IPS-NIHi7 (cell line): Measurements from ENCODE around the gene HNRNPH1.

Experiments
- DNase-seq: peaks from one replicate; pipeline ENCODE4 v3.0.0; 2012; ENCODE audit warnings: mixed read lengths; ENCODE audit errors: extremely low spot score

The HNRNPH1 gene

DNA sequence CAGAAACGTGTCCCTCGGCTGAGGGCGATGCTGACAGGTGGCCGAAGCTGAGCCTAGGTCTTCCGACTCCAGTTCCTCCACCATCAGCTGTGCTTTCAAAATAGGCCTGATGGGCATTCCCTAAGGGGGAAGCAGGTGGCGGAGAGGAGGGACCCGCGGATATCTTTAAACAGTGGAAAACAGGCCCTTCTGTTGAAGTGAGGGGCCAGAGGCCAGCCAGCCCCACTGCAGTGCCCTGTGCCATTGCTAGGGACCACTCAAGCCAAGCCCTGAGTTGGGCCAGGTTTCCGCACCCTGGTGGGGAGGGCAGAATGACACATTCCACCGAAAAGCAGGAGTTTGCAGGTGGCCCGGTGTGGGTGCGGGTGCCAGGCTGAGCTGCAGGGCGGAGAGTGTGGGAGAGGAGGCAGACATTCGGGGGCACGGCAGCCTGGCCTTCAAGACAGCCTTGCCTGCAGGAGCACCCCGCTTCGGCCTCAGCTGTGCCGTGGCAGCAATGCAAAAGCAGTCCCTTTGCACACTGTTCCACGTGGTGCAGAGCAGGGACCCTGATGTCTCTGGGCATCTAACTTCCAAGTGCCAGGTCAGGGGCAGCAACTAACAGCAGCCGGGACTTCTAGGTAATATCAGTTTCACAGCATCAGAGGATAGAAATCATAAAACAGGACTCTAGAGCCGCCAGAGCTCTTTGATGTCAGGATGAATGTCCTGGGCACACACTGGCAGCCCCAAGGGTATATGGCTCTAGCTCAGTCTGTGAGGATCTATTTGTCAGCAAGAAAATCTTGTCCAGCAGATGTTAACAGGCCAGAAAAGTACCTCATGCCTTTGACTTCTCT, 17.2 kb downstream of the HNRNPH1 start:
- DNase-seq = no peak

DNA sequence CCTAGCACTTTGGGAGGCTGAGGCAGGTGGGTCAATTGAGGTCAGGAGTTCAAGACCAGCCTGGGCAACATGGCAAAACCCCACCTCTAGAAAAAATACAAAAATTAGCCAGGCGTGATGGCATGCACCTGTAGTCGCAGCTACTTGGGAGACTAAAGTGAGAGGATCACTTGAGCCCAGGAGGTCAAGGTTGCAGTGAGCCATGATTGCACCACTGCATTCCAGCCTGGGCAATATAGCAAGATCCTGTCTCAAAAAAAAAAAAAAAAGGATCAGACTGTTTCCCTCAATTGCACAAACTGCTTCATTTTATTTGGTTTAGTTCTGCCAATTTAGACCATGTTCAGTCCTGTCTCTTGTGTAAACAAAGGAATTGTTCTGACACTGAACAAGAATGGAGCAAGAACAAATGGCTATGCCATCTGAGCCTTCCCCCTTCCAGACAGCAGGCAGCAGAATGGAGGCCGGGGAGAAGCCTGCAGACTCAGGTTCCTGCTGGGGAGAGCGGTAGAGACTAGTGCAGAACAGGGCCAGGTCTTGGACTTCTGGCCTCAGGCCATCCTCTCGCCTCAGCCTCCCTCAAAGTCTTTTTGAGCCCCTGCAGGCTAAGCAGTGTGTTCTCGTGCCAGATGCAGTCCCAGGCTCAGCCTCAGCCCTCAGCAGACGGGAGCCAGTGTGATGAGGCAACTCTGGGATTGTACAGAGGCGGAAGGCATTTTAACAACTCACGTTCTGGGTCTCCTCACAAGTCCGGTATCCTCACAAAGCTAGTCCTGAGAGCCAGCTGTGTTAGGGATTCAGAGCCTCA, 18.2 kb downstream of the HNRNPH1 start:
- DNase-seq = no peak

DNA sequence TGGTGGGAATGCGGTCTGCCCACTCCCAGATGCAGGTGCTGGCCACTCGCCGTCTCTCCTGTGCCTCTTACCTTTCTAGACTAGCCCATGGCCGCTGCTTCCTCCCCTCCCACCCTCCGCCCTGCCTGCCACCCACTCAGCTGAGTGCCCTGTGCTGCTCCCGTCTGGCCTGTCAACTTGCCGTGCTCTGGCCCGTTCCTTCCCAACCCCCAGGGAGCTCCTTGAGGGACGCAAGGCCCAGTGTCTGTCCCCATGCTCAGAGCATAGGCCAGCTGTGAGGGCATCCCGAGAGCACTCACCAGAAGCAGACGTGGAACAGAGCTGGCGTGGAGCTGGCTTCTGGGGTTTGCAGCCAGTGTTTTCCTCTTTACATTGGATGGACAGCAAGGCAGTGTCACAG, 20.2 kb downstream of the HNRNPH1 start:
- no peak for DNase-seq

DNA sequence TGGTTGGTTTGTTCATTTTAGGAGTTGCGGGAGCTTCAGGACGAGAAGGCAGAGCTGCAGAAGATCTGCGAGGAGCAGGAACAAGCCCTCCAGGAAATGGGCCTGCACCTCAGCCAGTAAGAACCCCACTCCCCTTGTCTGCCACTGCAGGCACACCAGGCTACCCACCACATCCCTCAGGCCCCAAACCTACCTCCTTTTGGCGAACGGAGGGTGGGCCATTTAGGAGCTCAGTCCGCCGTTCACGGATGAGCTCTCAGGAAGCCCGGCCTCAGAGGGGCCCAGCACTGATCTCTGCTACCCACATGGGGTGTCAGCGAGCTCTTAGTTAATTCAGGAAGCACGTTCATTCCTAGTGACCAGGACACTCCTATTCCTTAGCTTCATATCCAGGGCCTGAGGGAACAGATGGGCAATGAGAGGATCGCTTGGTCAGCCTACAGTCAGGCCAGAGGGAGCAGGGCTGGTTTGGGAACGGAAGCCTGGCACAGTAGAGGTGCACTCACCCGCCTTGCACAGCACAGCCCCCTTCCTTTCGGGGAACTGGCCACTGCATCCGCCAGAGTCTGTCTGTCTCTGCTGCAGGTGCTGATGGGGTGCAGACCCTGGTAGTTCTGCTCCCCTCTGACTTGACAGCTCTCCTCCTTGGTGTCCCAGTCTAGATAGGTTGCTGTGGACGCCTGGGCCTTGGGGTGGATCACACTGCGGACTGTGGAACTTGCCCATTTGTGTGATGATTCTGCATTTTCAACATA, 21.4 kb downstream of the HNRNPH1 start:
- DNase-seq = no peak

DNA sequence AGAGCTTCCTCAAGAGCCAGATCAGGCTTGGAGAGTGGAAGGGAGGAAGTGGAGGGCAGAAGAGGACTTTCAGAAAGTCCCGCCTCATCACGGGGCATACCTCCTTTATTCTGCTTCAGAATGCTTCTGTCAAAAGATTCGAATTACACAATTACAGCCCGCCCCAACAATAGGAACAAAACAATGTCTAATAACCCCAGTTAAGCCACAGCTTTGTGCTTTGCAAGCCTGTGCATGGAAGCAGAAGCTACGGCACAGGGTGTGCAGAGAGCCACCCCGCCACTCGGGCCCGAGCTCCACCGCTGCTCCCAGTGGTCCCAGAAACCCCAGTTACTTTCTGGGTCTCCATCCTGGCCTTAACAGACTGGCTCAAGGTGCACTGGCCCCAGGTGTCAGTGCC, 23.5 kb downstream of the HNRNPH1 start:
- no peak for DNase-seq

DNA sequence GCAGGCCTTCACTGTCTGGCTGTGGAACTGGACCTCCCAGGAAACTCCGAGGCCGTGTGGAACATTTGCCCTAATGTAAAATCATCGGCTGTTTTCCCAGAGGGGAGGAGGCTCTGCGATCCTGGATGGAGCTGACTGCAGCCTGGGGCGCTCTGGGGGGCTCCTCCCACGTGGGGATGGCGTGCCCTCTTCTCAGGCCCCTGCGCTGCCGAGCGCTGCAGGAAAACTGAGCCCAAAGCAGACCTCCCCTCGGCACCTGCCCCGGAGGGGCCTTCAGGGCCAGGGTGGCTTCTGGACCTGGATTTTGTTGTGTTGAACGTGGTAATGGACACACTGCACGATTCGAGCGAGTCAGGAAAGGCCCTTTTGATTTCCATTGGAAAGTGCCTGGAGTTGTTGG, 23.9 kb downstream of the HNRNPH1 start:
- no peak for DNase-seq

DNA sequence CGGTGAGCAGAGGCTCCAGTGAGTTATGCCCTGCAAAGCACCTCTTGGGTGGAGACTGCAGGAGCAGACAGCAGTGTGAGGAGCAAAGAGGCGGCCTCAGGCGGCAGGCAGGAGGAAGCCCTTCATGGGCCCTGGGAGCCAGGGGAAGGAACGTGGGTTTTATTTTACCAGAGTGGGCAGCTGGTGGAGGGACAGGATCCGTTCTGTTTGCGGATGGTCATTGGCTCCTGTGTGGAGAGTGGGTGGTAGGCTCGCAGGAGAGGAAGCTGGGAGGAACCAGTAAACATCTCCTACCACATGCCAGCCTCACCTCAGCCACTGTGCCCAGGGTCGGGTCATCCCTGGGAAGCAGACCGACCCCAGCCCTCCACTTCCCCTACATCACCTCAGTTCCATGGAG, 24.4 kb downstream of the HNRNPH1 start:
- no peak for DNase-seq

DNA sequence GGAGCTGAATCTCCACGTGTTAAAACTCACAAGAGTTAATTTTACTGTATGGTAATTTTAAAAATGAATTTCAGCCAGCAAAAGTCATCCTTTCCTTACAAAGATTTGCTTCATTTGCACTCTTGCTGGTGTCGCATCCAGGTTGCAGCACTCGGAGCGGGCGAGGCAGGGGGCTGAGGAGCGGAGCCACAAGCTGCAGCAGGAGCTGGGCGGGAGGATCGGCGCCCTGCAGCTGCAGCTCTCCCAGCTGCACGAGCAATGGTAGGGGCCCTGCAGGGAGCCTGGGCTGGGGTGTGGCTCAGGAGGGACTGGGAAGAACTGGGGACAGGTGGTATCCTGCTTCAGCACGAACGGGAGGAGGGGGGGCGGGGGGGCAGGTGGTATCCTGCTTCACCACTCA, 27.1 kb downstream of the HNRNPH1 start:
- DNase-seq = no peak

DNA sequence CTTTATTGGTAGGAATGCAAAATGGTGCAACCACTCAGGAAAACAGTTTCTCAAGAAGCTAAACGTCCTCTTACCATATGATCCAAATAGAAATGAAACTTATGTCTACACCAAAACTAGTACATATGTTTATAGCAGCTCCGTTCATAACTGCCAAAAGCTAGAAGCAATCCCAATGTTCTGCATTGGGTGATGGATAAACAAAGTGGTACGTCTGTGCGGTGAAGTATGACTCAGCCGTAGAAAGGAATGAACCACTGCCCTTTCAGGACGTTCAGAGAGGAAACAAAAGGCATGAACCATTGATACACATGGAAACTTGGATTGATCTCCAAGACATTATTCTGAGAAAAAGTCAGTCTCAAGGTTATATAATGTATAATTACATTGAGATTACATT, 27.6 kb downstream of the HNRNPH1 start:
- DNase-seq = no peak

DNA sequence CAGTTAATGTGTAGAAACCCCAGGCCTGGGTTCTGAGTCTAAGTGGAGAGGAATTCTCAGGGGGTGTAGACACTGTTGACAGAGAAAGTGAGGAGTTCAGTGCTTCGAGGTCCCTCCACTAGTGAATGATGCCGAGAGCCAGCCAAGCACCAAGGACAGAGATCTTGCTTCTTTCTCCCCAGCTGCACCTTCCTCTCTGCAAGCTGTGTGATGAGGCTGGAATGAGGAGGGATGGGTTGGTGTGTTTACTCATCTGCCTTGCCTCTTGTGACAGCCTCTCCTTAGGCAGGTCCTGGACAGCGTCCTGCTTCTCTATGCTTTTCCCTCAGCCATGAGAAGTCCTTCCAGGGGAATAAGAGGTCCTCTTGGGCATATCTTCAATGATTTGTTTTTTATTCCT, 35.3 kb downstream of the HNRNPH1 start:
- peak; percentile 31 for DNase-seq

DNA sequence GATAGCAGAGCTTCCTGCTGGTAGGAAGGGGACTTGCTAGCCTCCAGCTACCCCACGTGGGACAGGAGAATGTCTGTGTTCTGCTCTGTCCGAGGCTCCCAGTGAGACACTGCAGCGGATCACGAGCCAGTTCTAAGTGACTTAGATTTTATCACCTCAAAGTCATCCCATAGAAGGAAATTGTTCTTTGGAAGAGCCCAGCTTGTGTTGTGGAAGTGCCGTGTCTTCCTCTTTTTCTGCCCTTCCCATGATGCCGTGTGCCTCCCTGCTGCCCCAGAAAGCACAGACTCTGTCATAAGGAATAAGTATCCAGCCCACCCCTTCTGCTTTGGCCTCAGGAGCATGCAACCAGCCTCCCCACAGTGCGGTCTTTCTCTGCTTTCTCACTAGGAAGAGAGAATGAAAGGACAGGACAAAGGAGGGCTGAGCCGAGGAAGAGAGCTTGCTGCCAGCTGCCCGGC, 37.5 kb downstream of the HNRNPH1 start:
- DNase-seq = no peak

DNA sequence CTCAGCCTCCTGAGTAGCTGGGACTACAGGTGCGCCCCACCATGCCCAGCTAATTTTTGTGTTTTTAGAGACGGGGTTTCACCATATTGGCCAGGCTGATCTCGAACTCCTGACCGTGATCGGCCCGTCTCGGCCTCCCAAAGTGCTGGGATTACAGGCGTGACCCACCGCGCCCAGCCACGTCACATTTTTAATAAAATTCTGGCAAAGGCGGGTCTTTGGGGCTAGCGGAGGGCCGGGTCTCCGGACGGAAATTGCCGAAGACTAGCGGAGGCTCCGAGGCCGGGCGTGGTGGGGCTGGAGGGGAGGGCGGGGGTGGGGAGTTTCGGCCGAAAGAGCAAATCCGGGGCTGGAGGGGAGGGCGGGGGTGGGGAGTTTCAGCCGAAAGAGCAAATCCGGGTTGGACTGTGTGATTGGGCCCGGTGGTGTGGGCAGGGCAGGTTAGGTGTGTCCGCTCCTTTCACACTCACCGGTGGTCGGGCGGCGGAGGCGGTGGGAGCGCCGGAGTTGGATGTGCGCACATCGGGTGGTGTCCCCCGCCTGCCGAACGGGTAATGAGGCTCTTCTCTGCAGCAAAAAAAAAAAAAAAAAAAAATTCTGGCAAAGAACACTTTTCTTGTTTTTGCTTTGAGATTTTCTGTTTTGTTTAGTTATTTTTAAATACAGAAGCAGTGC, 46.0 kb downstream of the HNRNPH1 start:
- DNase-seq = no peak

DNA sequence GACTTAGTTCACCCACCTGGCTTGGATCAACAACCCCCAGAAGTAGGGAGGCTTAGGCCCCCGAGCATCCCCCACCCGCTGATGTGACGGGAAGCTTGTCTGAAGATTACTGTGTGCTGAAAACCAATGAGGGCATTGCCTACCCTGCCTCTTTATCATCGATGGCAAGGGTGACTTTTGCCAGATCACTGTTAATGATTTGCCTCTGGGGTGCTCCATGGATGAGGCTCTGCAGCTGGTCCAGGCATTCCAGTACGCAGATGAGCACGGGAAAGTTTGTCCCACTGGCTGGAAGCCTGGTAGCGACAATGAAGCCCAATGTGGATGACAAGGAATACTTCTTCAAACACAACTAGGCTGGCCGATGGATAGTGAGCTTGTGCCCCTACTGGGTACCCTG, 51.1 kb downstream of the HNRNPH1 start:
- no peak for DNase-seq

DNA sequence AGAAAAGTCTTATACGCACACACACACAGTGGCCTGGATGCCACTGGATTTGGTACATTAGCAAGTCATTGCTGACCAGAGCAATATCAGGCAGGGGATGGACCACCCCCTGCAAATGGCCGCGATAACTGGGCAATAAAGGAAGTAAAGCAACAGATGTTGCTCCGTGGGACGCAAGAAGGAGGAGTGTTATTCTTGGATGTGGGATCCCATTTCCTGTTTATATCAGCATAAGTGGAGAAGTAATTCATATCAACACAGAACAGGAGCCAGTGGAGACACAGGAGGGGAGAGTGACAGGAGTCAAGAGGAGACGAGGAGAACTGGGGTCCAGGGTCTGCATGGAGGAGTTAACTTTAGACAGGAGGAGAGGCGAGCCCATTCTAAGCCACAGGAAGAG, 54.8 kb downstream of the HNRNPH1 start:
- DNase-seq = no peak

DNA sequence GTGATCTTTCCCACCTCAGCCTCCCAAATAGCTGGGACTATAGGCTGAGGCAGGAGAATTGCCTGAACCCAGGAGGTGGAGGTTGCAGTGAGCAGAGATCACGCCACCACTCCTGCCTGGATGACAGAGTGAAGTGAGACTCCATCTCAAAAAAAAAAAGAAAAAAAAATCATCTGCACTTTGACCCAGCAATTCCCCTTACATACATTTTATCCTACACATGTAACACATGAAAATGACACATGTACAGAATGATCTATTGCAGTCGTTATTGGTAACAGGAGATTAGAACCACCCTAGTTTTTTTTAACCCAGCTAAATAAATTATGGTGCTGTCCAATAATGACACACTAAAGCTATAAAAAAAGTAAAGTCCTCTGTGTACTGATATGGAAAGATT, 58.9 kb downstream of the HNRNPH1 start:
- DNase-seq = no peak
